Fibroblast of skin of right biceps (primary cell): ENCODE measurements around the gene SH3RF3.

Experiments
- DNase-seq: peaks from one replicate; pipeline ENCODE4 v3.0.0-alpha.2; 2013

SH3RF3 gene

GRCh38 chr2:109382226-109382895 is 253.4 kb downstream of the SH3RF3 start:
- DNase-seq = no peak

- DNase-seq = peak; percentile 71
These were observed 253.9 kb downstream of the SH3RF3 start for GRCh38 chr2:109382951-109383350.

GRCh38 chr2:109383505-109384307 is 254.7 kb downstream of the SH3RF3 start:
- DNase-seq = no peak

- no peak for DNase-seq
These were observed 255.6 kb downstream of the SH3RF3 start for GRCh38 chr2:109384308-109385271.

GRCh38 chr2:109385506-109385905 is 256.5 kb downstream of the SH3RF3 start:
- DNase-seq = no peak

- no peak for DNase-seq
These were observed 257.1 kb downstream of the SH3RF3 start for GRCh38 chr2:109386004-109386695.

GRCh38 chr2:109387221-109387735 is 258.3 kb downstream of the SH3RF3 start:
- no peak for DNase-seq

- DNase-seq = no peak
These were observed 258.9 kb downstream of the SH3RF3 start for GRCh38 chr2:109387778-109388469.

- DNase-seq = no peak
These were observed 262.2 kb downstream of the SH3RF3 start for GRCh38 chr2:109391243-109391642.

- no peak for DNase-seq
These were observed 263.1 kb downstream of the SH3RF3 start for GRCh38 chr2:109392140-109392539.

GRCh38 chr2:109392816-109393661 is 264.0 kb downstream of the SH3RF3 start:
- DNase-seq = no peak

- no peak for DNase-seq
These were observed 264.6 kb downstream of the SH3RF3 start for GRCh38 chr2:109393662-109393972.

- no peak for DNase-seq
These were observed 266.6 kb downstream of the SH3RF3 start for GRCh38 chr2:109395494-109396201.

GRCh38 chr2:109396202-109397180 is 267.5 kb downstream of the SH3RF3 start:
- DNase-seq = no peak

- no peak for DNase-seq
These were observed 268.9 kb downstream of the SH3RF3 start for GRCh38 chr2:109397893-109398292.

GRCh38 chr2:109398366-109399015 is 269.5 kb downstream of the SH3RF3 start:
- peak; percentile 51 for DNase-seq

GRCh38 chr2:109399066-109399465 is 270.1 kb downstream of the SH3RF3 start:
- DNase-seq = peak; percentile 46

GRCh38 chr2:109400102-109400501 is 271.1 kb downstream of the SH3RF3 start:
- no peak for DNase-seq
